Lower leg skin (tissue), 4 donors: ENCODE results near the gene ATP6V1G2. TPM values are rescaled to one million over a fixed set of nuclear protein-coding genes. Genes with fewer than 3 reads are reported as not detected.

ENCODE experiments used
- DNase-seq, 2 donors: peaks; one replicate each; pipeline ENCODE4 v3.0.0-alpha.2; 2019; ENCODE audit warnings: low spot score in 2 of 2
- H3K4me3 ChIP-seq: fragments of 200-600 bp; sonication (generic); 2 replicates; pipeline ENCODE4 v1.5.1; 2017; ENCODE audit warnings: mild to moderate bottlenecking, low read depth; ENCODE audit not compliant: poor library complexity, severe bottlenecking
- CTCF ChIP-seq, 3 donors: fragments of 450-650 bp; IDR thresholded peaks; one replicate each; pipeline ENCODE4 v1.5.1; 2016; ENCODE audit warnings: antibody characterized with exemption in 3 of 3, mild to moderate bottlenecking in 3 of 3, moderate library complexity in 2 of 3
- POLR2A ChIP-seq, 2 donors: fragments of 450-650 bp; IDR thresholded peaks; one replicate each; pipeline ENCODE4 v1.6.1; 2016 to 2017; ENCODE audit warnings: antibody characterized with exemption in 2 of 2, mild to moderate bottlenecking in 1 of 2, moderate library complexity in 1 of 2
- WGBS, 2 donors: methylation state at CpG; one replicate each; pipeline ENCODE4 v1.1.5; 2018; 5-methylcytosine and 5-hydroxymethylcytosine counted together
- intact Hi-C: fragments of 100-400 bp; cut with DNase I; formaldehyde crosslinking; loops from one replicate; pipeline ENCODE4 v1.15.0; 2023; ENCODE audit warnings: low total_unique reads
- total RNA-seq, 4 donors: library from RNA; depleted of rRNA; stranded (reverse); fragments of >200 nt; gene quantifications; one replicate each; pipeline ENCODE4 v1.1.0, GENCODE V29; 2016

ATP6V1G2 gene
- total RNA-seq, 4 donors from 2014 or later: 0.46 to 1.3 TPM; not detected in 2

- no peak overlapping the region for H3K4me3 ChIP-seq
- TF ChIP-seq CTCF (IDR thresholded peaks at IDR 0.05): no peak
- TF ChIP-seq POLR2A (IDR thresholded peaks at IDR 0.05): no peak
- intact Hi-C loops: no loop called here
- DNase-seq: no peak
- 84 to 85% methylated on average over 3 of the region's 3 CpGs for WGBS, 2 donors
Measured at GRCh38 chr6:31577579-31577966, 31.2 kb upstream of the ATP6V1G2 start.

GRCh38 chr6:31576897-31577578, 30.6 kb upstream of the ATP6V1G2 start:
- intact Hi-C loops: no loop called here
- 79 to 80% methylated on average over 17 to 18 of the region's 19 CpGs for WGBS, 2 donors
- no peak overlapping the region for H3K4me3 ChIP-seq
- TF ChIP-seq POLR2A (IDR thresholded peaks at IDR 0.05) (no peak), CTCF (IDR thresholded peaks at IDR 0.05) (no peak)
- DNase-seq: no peak

DNA sequence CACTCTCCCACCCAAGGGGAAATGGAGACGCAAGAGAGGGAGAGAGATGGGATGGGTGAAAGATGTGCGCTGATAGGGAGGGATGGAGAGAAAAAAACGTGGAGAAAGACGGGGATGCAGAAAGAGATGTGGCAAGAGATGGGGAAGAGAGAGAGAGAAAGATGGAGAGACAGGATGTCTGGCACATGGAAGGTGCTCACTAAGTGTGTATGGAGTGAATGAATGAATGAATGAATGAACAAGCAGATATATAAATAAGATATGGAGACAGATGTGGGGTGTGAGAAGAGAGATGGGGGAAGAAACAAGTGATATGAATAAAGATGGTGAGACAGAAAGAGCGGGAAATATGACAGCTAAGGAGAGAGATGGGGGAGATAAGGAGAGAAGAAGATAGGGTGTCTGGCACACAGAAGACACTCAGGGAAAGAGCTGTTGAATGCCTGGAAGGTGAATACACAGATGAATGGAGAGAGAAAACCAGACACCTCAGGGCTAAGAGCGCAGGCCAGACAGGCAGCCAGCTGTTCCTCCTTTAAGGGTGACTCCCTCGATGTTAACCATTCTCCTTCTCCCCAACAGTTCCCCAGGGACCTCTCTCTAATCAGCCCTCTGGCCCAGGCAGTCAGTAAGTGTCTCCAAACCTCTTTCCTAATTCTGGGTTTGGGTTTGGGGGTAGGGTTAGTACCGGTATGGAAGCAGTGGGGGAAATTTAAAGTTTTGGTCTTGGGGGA, 29.7 kb upstream of the ATP6V1G2 start:
- H3K4me3 ChIP-seq: no peak overlapping the region

GRCh38 chr6:31575335-31575901, 29.0 kb upstream of the ATP6V1G2 start, which contains the start of gene TNF:
TNF (plus strand) TSS chr6:31575565; CDS start chr6:31575742, 177 bp downstream.
- WGBS, 2 donors: 28 to 39% methylated on average over 19 of the region's 19 CpGs
- intact Hi-C loops: no loop called here
- H3K4me3 ChIP-seq: no peak within 1 kb of the TSS
- TF ChIP-seq POLR2A (IDR thresholded peaks at IDR 0.05) (no peak), CTCF (IDR thresholded peaks at IDR 0.05) (no peak)
- DNase-seq: peak; percentile 55 to 90

More for the DNA sequence above, 29.7 kb upstream of the ATP6V1G2 start:
- no peak for TF ChIP-seq POLR2A (IDR thresholded peaks at IDR 0.05)
- no peak for DNase-seq
- intact Hi-C loops: no loop called here
- WGBS, 2 donors: 52 to 62% methylated on average over 8 of the region's 8 CpGs

DNA sequence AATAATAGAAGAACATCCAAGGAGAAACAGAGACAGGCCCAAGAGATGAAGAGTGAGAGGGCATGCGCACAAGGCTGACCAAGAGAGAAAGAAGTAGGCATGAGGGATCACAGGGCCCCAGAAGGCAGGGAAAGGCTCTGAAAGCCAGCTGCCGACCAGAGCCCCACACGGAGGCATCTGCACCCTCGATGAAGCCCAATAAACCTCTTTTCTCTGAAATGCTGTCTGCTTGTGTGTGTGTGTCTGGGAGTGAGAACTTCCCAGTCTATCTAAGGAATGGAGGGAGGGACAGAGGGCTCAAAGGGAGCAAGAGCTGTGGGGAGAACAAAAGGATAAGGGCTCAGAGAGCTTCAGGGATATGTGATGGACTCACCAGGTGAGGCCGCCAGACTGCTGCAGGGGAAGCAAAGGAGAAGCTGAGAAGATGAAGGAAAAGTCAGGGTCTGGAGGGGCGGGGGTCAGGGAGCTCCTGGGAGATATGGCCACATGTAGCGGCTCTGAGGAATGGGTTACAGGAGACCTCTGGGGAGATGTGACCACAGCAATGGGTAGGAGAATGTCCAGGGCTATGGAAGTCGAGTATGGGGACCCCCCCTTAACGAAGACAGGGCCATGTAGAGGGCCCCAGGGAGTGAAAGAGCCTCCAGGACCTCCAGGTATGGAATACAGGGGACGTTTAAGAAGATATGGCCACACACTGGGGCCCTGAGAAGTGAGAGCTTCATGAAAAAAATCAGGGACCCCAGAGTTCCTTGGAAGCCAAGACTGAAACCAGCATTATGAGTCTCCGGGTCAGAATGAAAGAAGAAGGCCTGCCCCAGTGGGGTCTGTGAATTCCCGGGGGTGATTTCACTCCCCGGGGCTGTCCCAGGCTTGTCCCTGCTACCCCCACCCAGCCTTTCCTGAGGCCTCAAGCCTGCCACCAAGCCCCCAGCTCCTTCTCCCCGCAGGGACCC, 28.0 kb upstream of the ATP6V1G2 start:
- TF ChIP-seq POLR2A (IDR thresholded peaks at IDR 0.05) (no peak), CTCF (IDR thresholded peaks at IDR 0.05) (no peak)
- H3K4me3 ChIP-seq: no peak overlapping the region
- 80 to 83% methylated on average over 14 of the region's 14 CpGs for WGBS, 2 donors
- DNase-seq: no peak
- intact Hi-C loops: no loop called here
